Mesodermal cell (in vitro differentiated cells): ENCODE results near the gene WDR45B.

ENCODE experiments used
- H3K27ac ChIP-seq: 2 replicates; pipeline ENCODE4 v1.7.0; 2013; ENCODE audit warnings: mild to moderate bottlenecking, low read depth, low read length, moderate library complexity; ENCODE audit not compliant: severe bottlenecking
- H3K36me3 ChIP-seq: 2 replicates; pipeline ENCODE4 v1.7.1; 2013; ENCODE audit warnings: mild to moderate bottlenecking, low read length, moderate library complexity; ENCODE audit not compliant: control insufficient read depth, insufficient read depth
- H3K4me1 ChIP-seq: one replicate; pipeline ENCODE4 v1.7.1; 2013; ENCODE audit warnings: mild to moderate bottlenecking, low read length; ENCODE audit not compliant: insufficient read depth, control insufficient read depth, poor library complexity, severe bottlenecking
- H3K4me3 ChIP-seq: 2 replicates; pipeline ENCODE4 v1.7.0; 2013; ENCODE audit warnings: low read length, control low read depth, mild to moderate bottlenecking; ENCODE audit not compliant: insufficient read depth, poor library complexity, severe bottlenecking; ENCODE audit errors: extremely low read depth
- H3K9me3 ChIP-seq: 2 replicates; pipeline ENCODE4 v1.7.1; 2013; ENCODE audit warnings: mild to moderate bottlenecking, low read length, moderate library complexity; ENCODE audit not compliant: control insufficient read depth
- WGBS, 2 experiments: methylation state at CpG; one replicate each; pipeline ENCODE4 v1.1.5; 2013; ENCODE audit warnings: missing lambda C conversion rate in 2 of 2; ENCODE audit not compliant: insufficient coverage in 2 of 2; 5-methylcytosine and 5-hydroxymethylcytosine counted together

Gene WDR45B

DNA sequence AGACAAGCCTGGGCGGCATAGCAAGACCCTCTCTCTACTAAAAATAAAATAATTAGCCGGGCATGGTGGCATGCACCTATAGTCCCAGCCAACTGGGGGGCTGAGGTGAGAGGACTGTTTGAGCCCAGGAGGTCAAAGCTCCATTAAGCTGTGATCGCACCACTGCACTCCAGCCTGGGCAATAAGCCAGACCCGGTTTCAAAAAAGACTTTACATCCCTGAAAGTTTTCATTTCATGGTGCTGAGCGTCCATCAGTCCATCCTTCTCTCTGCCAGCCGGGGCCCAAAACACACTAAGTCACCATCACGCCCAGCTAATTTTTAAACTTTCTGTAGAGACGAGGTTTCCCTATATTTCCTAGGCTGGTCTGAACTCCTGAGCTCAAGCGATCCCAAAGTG, 39.6 kb upstream of the WDR45B start:
- Histone ChIP-seq H3K27ac (no peak overlapping the region), H3K4me3 (no peak overlapping the region), H3K36me3 (no peaks in the 10 kb centered on the region), H3K9me3 (no peaks in the 10 kb centered on the region), H3K4me1 (no peaks in the 10 kb centered on the region)
- 88 to 95% methylated on average over 8 to 9 of the region's 9 CpGs for WGBS, 2 experiments

DNA sequence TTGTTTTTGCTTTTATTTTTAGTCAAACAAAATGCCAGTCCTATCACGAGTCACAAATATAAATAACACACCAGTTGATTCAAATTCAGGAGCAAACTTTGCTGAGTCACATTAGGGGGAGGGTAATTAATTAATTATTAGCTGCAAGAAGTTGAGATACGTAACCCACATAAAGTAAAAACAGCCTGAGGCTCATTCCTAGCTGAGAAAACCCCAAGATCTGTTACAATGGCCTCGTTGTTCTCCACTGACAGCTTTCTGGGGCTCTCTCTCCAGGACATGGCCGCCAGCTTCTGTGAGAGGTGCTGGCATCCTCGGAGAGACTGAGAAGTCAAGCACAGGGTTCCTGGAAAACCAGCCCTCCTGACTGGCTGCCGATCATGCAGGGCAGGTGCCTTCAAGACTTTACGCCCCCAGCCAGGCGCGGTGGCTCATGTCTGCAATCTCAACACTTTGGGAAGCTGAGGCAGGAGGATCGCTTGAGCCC, 39.2 kb upstream of the WDR45B start:
- Histone ChIP-seq H3K4me3 (no peak overlapping the region), H3K36me3 (no peaks in the 10 kb centered on the region), H3K9me3 (no peaks in the 10 kb centered on the region), H3K4me1 (no peaks in the 10 kb centered on the region), H3K27ac (no peak overlapping the region)
- 83 to 86% methylated on average over 7 to 8 of the region's 10 CpGs for WGBS, 2 experiments

DNA sequence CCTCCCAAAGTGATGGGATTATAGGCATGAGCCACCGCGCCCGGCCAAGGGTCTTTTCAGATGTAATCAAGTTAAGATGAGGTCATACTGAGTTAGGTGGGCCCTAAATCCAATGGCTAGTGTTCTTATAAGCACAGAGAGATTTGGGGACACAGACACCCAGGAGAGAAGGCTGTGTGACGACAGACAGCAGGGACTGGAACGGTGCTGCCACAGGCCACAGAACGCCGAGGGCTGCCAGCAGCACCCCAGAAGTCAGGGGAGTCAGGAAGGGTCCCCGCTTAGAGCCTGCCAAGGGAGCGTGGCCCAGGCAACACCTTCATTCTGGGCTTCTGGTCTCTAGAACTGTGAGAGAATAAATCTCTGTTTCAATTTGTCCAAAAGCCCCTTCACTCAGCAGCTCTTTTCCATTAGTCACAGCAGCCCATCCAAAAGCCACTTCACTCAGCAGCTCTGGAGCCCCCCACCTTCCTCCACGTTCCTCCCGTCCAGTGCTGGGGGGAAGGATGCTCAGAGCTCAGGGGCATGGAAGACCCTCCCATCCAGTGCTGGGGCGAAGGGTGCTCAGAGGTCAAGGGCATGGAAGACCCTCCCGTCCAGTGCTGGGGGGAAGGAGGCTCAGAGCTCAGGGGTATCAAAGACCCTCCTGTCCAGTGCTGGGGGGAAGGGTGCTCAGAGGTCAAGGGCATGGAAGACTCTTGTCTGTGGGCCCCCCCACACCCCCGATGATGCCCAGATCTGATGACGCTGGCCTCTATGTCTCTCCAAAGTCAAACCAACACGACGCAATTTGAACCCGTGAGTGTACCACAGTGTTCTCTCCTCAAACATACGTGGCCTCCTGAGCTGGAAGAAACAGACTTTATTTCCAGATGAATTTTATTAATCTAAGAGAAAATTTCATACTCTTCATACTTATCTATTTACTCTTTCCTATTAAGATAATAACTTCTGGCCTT, 38.4 kb upstream of the WDR45B start:
- H3K9me3 ChIP-seq, result no peaks in the 10 kb centered on the region
- H3K27ac ChIP-seq, result no peak overlapping the region
- no peaks in the 10 kb centered on the region for H3K36me3 ChIP-seq
- H3K4me1 ChIP-seq, result no peaks in the 10 kb centered on the region
- no peak overlapping the region for H3K4me3 ChIP-seq
- 93 to 94% methylated on average over 12 to 16 of the region's 19 CpGs for WGBS, 2 experiments

DNA sequence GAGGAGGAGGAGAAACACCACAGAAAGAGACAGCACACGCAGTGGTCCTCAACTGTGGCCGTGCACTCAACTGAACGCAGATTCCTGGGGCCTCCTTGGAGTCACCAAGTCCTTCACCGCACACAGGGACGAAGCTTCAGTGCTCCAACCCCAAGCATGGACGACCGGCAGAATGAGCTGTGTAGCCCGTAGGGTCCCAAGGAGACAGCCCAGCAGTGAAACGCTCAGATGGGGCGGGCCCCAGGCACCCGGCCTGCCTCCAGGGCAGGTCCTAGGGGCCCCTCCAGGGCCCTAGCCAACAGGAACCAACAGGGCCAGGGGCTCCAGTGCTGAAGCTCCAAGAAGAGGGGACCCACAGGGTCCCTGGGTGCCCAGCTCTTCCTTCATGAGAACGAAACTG, 37.0 kb upstream of the WDR45B start:
- 89 to 91% methylated on average over 11 to 12 of the region's 12 CpGs for WGBS, 2 experiments
- Histone ChIP-seq H3K4me3 (no peak overlapping the region), H3K27ac (no peak overlapping the region), H3K36me3 (no peaks in the 10 kb centered on the region), H3K9me3 (peaks cover 6% of the 10 kb centered on the region), H3K4me1 (no peaks in the 10 kb centered on the region)

DNA sequence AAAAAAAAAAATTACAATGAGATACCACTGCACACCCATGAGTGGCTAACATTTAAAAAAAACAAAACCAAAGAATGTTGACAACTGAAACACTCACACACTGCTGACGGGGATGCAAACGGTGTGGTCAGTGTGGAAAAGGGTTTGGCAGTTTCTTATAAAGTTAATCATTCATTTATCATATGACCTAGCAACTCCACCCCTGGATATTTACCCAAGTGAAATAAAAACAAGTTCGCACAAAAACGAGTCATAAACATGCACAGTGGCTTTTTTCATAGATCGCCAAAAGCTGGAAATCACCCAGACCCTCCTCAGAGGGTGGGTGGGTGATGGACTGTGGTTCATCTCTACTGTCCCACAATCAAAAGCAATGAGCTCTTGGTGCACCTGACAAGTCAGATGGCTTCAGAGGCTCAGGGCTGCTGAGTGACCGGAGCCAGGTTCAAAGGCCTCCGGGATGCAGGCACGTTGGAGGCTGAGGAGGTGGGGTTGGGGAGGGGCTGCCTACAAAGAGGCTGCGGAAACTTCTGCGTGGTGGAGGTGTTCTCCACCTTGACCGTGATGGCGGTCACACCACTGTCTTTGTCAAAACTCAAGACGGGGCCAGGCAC, 36.1 kb upstream of the WDR45B start:
- Histone ChIP-seq H3K9me3 (peaks cover 6% of the 10 kb centered on the region), H3K4me1 (no peaks in the 10 kb centered on the region), H3K27ac (no peak overlapping the region), H3K36me3 (no peaks in the 10 kb centered on the region), H3K4me3 (no peak overlapping the region)
- WGBS, 2 experiments, result 88 to 93% methylated on average over 8 to 9 of the region's 13 CpGs

DNA sequence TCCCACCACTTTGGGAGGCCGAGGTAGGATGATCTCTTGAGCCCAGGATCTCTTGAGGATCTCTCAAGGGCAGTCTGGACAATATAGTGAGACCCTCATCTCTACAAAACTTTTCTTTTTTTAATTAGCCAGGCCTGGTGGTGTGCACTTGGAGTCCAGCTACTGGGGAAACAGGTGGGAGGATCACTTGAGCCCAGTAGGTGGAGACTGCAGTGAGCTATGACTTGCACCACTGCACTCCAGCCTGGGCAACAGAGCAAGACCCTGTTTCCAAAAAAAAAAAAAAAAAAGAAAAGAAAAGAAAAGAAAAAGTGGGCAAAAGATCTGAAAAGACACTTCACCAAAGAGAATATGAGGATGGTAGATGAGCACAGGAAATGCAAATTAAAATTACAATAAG, 35.3 kb upstream of the WDR45B start:
- H3K4me1 ChIP-seq, result no peaks in the 10 kb centered on the region
- H3K9me3 ChIP-seq, result peaks cover 6% of the 10 kb centered on the region
- no peak overlapping the region for H3K4me3 ChIP-seq
- H3K36me3 ChIP-seq, result no peaks in the 10 kb centered on the region
- 64 to 100% methylated on average over 1 of the region's 1 CpG for WGBS, 2 experiments
- H3K27ac ChIP-seq, result no peak overlapping the region

DNA sequence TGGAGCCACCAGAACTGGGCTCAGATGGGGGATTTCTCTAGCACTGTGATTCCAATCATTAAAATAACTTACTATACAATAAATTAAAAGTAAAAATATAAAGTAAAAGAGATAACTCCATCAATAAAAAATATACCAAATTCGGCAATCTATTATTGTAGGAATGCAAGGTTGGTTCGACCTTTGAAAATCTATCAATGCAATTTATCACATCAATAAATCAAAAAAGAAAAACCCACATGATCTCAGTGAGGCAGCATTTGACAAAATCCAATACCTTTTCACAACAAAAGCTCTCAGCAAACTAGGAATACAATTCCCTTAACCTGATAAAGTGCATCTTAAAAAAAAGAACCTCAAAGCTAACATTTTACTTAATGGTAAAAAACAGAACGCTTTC, 33.3 kb upstream of the WDR45B start:
- Histone ChIP-seq H3K27ac (no peak overlapping the region), H3K4me3 (no peak overlapping the region), H3K9me3 (peaks cover 6% of the 10 kb centered on the region), H3K36me3 (no peaks in the 10 kb centered on the region), H3K4me1 (no peaks in the 10 kb centered on the region)
- WGBS, 2 experiments, result 83 to 100% methylated on average over 1 of the region's 3 CpGs

DNA sequence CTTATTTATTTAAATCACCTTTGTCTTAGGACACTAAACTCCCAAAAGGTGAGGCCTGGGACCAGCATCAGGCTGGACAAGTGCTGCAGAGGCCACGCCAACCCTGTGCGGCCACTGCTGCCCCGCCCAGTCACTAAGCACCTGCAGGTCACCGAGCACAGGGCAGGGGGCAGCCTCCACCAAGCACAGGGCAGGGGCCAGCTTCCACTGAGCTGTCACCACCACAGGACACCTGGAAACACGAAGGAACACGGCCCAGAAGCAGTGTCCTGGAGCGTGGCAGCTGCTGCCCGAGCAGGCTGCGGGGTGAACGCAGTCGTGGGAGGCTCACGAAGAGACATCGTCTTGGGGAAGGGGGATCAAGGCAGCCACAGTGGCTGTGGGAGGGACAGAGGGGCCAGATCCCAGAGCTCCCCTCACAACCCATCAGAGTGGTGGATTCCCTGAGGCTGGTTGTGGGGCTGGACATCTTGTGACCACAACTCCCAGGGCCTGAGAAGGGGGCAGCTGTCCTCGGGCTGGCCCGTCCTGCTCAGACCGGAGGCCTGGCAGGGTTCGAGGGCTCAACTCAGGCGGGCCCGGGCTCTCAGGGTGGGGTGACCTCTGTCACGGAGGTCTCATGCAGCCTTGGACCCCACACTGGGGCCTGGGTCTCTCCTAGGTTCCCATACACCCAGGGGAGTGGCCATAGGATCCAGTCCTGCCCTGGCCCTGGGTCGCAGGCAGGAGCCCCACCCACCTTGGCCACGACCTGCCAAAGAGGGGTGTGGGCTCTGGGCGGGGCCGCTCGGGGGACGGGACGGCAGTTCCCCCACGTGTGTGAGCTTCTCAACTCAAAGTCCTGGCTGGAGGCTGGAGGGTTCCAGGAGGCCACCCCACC, 31.6 kb upstream of the WDR45B start:
- Histone ChIP-seq H3K36me3 (no peaks in the 10 kb centered on the region), H3K4me3 (no peak overlapping the region), H3K4me1 (no peaks in the 10 kb centered on the region), H3K9me3 (peaks cover 6% of the 10 kb centered on the region), H3K27ac (no peak overlapping the region)
- 84 to 88% methylated on average over 25 to 26 of the region's 28 CpGs for WGBS, 2 experiments

DNA sequence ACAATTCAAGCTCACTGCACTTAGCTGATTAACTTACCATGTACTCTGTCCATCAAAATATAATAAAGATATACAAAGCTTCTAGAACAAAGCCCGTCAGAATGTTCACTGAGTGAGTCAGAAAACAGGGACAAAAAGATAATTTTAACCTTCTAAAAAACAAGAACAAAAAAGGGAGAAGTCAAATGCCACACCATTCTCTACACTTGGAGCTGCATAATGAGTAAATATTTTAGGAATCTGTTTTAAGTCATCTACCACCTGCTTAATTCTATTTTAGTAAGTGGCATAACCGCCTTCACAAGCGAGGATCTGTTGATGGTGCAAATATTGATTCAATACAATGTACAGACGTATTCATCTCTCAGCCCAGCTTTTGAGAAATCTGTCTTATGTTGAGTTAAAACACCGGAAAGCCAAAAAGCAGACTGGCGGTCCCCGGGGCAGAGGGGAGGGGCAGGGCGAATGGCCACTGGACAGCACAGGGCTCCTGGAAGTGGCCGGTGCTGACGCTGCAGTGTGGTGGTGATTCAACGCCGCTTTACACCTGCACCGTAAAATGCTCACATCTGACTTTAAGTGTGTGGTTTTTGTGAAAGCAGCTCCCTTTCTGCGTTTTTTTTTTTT, 30.1 kb upstream of the WDR45B start:
- 91% methylated on average over 6 to 12 of the region's 14 CpGs for WGBS, 2 experiments
- no peaks in the 10 kb centered on the region for H3K36me3 ChIP-seq

DNA sequence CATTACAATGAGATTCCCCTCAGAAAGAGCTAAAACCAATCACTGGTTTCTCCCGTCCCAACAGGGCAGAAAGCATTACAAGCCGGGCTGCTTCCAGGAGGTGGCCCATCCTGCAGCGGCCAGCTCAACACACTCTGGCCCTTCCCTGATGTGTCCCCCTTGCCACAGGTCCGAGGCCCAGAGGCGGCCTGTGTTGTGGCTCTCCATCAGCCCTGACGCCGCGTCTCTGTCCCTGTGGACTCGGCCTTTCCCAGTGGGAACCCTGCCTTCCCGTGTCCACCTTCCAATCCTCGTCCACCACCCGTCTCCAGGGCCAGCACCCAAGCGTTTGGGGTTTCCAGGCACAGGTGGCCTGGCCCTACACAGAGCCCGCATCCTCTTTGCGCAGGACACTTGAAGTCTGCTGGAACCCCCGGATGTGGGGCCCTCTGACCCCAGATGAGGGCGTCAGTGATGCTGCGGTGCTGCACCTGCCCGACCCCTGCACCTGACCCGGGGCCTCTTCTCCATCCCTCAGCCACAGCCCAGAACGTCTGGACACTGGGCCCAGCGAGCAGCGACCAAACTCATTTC, 29.2 kb upstream of the WDR45B start:
- Histone ChIP-seq H3K36me3 (no peaks in the 10 kb centered on the region), H3K27ac (no peak overlapping the region), H3K4me3 (no peak overlapping the region), H3K4me1 (no peaks in the 10 kb centered on the region), H3K9me3 (peaks cover 6% of the 10 kb centered on the region)
- 84 to 88% methylated on average over 20 to 23 of the region's 23 CpGs for WGBS, 2 experiments

More for the DNA sequence above, 30.1 kb upstream of the WDR45B start:
- Histone ChIP-seq H3K4me3 (no peak overlapping the region), H3K9me3 (peaks cover 6% of the 10 kb centered on the region), H3K27ac (no peak overlapping the region), H3K4me1 (no peaks in the 10 kb centered on the region)
